GM19035 (cell line): Measurements from ENCODE around the gene HLA-DRB1.

Experiments
- ATAC-seq: cut with Tn5 transposase; IDR thresholded peaks from one replicate; pipeline ENCODE4 v1.9.1; 2021; ENCODE audit not compliant: unreplicated experiment

The HLA-DRB1 gene

GRCh38 chr6:32565511-32565910, 24.1 kb downstream of the HLA-DRB1 start:
- ATAC-seq = no peak

DNA sequence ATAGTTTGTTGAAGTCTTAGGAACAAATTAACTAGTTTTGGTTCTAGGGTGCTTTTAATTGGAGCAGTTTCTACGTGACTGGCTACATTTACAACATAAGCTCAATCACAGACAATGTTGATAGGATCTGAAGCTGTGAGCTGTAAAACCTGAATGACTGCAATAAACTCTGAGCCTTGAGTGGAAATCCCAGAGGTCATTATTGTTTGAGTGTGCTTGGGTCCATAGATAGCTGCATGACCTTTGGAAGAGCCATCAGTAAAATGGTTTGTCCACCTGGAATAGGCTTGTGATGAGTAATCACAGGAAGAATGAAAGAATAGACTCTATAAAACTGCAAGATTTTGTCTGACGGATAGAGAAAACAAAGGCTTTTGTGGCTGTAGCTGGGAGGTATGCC, 26.7 kb downstream of the HLA-DRB1 start:
- ATAC-seq = no peak

- no peak for ATAC-seq
These were observed 29.9 kb downstream of the HLA-DRB1 start for GRCh38 chr6:32559747-32560146.

- ATAC-seq = no peak
These were observed 31.1 kb downstream of the HLA-DRB1 start for GRCh38 chr6:32558426-32559057.

- no peak for ATAC-seq
These were observed 35.3 kb downstream of the HLA-DRB1 start for GRCh38 chr6:32554116-32554965.

- no peak for ATAC-seq
These were observed 36.5 kb downstream of the HLA-DRB1 start for GRCh38 chr6:32553037-32553742.

DNA sequence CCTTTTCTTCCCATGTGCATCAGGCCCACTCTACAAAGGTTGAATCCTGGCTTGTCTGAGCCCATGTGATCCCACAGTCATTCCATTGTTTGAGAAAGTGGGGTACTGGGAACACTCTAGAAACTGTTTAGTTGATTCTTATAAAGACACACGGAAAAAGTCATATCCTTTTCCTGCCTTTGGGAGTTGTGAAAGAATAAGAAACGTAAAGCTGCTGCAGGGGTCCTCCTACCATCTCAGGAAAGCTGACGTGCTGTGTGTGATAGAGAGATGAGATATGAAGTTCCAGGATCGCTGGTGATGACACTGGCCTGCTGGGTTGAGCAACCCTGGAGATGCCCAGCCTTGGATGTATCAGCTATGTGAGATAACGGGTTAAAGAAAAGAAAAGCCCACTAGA, 38.2 kb downstream of the HLA-DRB1 start:
- no peak for ATAC-seq

- ATAC-seq = no peak
These were observed 49.8 kb downstream of the HLA-DRB1 start for GRCh38 chr6:32539839-32540238.

- ATAC-seq = peak; percentile 27
These were observed 59.2 kb downstream of the HLA-DRB1 start for GRCh38 chr6:32530431-32530793.

- peak; percentile 50 for ATAC-seq
These were observed 59.8 kb downstream of the HLA-DRB1 start, which contains the start of gene HLA-DRB5 for GRCh38 chr6:32529697-32530430. TSS of gene HLA-DRB5 (minus strand) at chr6:32530287. CDS start at chr6:32530224, 63 bp downstream.
